Measurements from ENCODE around the gene CACNA1S.

DNA sequence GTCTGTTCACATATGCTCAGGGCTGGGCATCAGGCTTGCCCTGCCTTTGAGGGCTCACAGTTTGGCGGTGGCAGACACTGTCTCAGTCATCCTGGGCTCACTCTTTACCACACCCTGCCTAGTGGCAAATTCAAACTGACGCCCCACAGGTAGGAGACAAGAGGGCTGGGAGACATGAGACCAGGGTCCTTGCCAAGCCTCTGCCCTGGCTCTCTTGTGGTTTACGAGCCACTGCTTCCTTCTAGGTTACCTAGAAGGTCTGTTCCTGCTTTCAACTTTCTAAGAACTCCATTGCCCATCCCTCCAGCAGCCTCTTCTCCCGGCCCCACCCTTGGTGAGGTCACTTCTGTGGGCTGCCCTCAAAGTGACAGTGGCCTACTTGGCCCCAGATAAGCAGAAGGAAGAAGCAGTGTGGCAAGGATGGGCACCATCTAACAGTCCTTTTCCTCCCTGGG lies 99.2 kb downstream of the CACNA1S start:
- no peak for TF ChIP-seq EZH2 (IDR thresholded peaks at IDR 0.05; ENCODE audit: insufficient read depth, low read length)
- TF ChIP-seq, protein P1, sequence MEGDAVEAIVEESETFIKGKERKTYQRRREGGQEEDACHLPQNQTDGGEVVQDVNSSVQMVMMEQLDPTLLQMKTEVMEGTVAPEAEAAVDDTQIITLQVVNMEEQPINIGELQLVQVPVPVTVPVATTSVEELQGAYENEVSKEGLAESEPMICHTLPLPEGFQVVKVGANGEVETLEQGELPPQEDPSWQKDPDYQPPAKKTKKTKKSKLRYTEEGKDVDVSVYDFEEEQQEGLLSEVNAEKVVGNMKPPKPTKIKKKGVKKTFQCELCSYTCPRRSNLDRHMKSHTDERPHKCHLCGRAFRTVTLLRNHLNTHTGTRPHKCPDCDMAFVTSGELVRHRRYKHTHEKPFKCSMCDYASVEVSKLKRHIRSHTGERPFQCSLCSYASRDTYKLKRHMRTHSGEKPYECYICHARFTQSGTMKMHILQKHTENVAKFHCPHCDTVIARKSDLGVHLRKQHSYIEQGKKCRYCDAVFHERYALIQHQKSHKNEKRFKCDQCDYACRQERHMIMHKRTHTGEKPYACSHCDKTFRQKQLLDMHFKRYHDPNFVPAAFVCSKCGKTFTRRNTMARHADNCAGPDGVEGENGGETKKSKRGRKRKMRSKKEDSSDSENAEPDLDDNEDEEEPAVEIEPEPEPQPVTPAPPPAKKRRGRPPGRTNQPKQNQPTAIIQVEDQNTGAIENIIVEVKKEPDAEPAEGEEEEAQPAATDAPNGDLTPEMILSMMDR (IDR thresholded peaks at IDR 0.05; ENCODE audit: insufficient read depth, low read depth, low read length), result no peak

Data from astrocyte (in vitro differentiated cells and primary cell).